Stimulated activated CD4-positive, alpha-beta T cell treated with anti-CD3 and anti-CD28 coated beads, Interleukin-4, amount 100 ng/mL, for 48 hours (primary cell): ENCODE results near the gene FAT2.

Experiments used
- DNase-seq, 2 donors: peaks; one replicate each; pipeline ENCODE4 v3.0.0-alpha.2; 2020; ENCODE audit warnings: low read depth in 2 of 2

Gene FAT2, protein sequence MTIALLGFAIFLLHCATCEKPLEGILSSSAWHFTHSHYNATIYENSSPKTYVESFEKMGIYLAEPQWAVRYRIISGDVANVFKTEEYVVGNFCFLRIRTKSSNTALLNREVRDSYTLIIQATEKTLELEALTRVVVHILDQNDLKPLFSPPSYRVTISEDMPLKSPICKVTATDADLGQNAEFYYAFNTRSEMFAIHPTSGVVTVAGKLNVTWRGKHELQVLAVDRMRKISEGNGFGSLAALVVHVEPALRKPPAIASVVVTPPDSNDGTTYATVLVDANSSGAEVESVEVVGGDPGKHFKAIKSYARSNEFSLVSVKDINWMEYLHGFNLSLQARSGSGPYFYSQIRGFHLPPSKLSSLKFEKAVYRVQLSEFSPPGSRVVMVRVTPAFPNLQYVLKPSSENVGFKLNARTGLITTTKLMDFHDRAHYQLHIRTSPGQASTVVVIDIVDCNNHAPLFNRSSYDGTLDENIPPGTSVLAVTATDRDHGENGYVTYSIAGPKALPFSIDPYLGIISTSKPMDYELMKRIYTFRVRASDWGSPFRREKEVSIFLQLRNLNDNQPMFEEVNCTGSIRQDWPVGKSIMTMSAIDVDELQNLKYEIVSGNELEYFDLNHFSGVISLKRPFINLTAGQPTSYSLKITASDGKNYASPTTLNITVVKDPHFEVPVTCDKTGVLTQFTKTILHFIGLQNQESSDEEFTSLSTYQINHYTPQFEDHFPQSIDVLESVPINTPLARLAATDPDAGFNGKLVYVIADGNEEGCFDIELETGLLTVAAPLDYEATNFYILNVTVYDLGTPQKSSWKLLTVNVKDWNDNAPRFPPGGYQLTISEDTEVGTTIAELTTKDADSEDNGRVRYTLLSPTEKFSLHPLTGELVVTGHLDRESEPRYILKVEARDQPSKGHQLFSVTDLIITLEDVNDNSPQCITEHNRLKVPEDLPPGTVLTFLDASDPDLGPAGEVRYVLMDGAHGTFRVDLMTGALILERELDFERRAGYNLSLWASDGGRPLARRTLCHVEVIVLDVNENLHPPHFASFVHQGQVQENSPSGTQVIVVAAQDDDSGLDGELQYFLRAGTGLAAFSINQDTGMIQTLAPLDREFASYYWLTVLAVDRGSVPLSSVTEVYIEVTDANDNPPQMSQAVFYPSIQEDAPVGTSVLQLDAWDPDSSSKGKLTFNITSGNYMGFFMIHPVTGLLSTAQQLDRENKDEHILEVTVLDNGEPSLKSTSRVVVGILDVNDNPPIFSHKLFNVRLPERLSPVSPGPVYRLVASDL (N-terminal part only)

DNA sequence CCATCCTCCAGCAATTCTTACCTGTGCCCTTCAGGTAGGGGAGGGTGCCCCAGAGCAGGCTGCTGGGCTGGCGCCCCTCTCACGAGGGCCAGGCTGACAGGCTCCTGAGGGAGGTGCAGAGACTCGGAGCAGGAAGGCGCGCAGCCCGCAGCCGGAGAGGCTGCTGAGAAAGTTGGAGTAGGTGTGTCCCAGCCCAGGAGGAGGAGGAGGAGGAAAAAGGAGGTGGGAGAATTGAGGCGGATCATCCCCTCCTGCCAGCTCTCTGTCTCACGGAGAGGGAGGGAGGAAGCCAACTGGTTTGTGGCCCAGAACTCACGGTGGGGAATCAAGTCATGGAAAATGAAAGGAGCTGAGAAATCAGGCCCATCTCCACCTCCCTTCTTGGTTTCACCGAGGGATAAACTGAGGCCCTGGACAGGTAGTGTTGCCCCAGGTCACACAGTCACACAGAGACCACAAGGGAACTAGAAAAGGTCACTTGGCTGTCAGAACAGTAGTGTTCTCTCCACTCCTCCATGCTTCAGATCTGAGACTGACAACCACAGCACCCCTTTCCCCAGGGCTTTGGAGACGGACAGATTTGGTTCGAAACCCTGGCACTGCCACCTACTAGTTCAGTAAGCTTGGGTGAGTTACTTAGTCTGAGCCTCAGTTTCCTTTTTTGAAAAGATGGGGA, at the start of gene FAT2:
Gene FAT2 (minus strand): TSS at position 188 of the 676 bp plus-strand sequence. CDS start 22,400 bp downstream, outside the sequence.
- DNase-seq = no peak

DNA sequence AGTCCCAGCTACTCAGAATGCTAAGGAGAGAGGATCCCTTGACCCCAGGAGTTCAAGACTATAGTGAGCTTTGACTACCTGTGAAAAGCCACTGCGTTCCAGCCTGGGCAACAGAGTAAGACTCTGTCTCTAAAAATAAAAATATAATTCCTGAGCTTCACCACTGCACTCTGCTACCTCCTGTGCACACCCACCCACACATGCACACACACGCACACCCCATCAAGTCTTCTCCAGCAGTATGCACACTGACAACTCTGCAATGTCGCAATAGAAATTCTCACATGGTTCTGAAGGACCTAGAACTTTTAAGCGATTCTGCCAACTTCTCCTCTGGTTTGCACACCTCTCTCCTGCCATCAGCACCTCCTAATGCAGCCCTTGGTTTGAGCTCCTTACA, 47.5 kb upstream of the FAT2 start:
- DNase-seq = no peak

DNA sequence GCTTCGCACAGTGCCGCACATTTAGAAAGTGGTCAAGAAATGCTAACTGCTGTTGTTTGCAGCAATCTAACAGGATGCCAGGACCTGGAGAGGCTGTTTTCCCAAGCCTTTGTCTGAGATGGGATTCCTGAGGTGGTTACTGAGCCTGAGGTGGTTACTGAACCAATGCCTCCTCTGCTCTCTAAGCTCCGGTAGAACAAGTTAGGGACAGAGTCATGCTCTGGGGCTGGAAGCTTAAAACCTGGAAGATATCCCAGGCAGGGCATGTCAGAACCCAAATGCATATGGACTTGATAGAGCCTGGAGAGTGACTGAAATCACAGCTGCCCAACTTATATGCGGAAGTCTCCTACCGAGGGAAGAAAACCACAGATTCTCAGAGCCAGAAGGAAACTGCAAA, 46.5 kb upstream of the FAT2 start:
- no peak for DNase-seq

DNA sequence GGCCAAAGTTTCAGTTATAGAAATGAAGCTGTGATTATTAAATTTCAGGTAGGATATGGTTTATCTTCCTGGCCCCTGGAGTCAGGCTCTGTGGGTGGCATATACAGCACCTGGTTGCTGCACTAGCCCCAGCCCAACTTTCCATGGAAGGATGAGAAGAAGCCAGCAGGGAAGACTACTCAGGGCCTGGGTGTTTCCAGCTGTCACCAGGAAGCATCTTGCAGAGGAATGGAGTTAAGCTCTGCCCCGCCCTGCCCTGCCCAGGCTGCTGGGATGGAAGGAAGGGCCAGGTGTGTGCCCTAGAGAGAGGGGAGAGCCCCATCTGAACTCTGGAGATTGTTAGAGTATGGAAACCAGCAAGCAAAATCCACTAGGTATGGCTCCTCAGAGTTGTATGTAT, 42.8 kb upstream of the FAT2 start:
- DNase-seq = no peak

DNA sequence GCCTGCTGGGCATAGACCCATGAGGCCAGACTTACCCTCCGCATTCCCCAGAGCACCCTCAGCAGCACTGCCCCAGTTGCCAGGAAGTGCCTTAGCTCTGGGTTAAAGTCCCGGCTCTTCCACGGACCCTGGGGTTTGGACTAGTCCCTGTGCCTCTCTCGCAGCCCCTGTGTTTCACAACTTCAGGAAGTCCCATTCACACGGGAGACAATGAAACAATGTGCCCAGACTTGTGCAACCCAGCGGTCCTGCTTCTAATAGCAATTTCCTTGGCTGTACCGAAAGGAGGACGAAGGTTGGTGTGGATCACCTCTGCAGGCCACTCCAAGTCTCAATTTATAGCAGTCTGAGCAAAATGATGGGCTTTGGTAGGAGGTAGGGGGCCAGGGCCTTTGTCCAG, 41.8 kb upstream of the FAT2 start:
- DNase-seq = no peak

DNA sequence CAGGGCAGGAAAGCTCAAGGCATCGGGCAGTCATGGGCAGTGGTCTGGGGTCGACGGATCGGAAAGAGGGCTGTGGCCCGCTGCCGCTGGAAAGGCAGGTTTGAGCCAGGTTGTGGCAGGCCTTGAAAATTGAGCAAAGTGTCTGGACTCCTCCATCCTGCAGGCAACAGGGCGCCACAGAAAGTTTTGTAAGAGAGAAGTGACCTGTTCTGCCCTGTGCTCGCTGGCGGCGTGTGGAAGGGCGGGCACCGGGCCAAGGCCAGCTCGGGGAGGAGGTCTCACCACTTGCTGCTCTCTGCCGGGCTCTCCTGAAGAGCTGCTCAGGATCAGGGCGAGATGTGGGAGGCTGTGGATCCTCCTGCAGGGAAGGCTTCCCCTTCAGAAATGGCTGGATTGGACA, 41.4 kb upstream of the FAT2 start:
- no peak for DNase-seq

DNA sequence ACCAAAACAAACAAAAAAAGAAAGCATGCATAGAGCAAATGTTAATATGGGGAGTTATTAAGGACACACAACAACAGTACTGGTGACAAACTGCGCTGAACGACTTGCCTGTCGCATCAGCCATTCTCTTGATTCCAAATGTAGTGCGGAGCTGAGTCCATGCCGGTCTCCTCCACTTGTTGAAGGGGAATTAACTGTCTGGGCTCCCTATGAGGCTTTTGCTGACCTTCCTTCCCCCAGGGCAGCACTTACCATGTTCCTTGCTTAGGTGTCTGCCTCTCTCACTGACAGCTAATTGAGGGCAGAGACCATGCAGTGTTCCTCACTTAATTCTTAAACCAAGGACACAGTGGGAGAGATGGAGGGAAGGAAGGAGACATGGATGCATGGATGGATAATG, 40.8 kb upstream of the FAT2 start:
- no peak for DNase-seq

DNA sequence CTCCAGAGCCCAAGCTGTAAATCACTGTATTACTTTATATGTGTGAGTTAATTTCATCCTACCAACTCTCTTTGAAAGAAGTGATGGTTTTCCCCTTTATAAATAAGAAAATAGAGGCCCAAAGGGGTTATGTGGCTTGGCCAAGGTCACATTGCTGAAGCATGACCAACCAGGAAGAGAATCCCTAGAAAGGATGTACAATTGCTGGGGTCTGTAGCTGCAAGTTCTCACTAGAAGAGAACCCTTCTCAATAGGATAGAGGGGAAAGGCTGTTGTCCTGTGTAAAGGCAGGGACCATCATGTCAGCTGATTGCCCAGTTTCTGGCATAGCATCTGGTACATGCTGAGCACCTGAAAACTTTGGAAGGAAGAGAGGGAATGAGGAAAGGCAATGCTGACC, 39.0 kb upstream of the FAT2 start:
- no peak for DNase-seq

DNA sequence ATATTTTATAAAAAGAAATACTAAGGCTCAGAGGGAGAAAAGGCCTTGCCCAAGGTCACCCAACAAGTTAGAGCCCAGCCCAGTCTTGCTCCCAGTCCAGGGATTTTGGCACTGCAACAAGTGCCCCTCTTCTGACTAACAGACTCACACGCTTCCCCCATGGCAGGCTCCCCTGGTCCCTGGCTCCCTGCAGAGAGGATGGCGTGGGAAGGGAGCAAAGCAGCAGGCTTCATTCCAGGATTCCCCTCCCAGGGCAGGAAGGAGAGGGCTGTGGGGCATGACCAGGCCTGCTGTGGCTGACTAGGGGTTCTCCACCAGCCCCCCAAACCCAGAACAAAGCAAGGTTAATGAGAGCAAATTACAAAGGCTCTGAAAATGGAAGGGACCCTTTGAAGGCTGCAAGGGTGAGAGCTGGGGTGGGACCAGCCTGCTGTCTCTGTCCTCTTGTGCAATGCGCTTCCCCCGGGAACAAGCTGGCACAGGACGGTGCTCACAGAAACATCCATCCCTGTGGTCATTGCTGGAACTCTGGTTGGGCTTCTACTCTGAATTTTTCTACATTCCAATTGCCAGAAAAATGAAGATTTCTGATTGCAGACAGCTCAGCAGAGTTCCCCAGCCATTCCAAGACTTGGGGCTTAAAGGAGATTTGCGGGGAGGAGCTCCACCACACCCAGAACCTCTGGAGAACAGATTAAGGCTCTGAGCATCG, 37.1 kb upstream of the FAT2 start:
- no peak for DNase-seq

DNA sequence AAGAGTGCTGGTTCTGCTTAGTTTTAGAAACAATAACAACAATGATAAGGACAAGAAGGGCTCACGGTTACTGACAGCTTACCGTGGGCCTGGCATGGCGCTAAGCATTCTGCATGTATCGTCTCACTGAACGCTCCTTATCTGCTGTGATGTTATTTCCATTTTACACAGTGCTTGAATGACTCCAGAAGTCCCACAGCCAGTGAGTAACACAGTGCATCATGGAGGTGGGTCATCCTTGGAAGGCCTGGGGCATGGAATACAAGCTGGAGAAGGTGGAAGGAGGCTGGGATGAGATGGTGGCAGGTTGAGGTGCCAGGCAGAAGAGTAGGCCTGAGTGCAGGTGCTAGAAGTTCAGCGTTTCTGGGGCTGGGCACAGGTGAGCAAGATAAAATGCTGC, 36.5 kb upstream of the FAT2 start:
- no peak for DNase-seq

DNA sequence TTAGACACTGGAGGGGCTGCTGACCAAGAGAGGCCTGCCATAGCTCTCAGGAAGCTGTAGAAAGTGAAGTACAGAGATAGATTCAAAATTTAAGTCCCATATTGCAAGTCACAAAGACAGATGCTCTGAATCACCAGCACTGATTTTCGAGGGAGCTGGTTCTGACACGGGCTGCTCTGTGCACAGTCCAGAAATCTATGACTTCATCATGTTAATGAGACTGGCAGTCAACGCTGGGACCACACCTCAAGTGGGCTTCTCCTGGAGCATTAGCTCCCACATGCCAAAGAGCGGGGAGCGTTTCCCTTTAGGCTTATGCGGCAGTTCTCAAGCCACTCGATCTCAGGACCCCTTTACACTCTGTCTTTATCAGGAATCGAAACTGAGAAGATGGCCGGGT, 34.2 kb upstream of the FAT2 start:
- DNase-seq = no peak

DNA sequence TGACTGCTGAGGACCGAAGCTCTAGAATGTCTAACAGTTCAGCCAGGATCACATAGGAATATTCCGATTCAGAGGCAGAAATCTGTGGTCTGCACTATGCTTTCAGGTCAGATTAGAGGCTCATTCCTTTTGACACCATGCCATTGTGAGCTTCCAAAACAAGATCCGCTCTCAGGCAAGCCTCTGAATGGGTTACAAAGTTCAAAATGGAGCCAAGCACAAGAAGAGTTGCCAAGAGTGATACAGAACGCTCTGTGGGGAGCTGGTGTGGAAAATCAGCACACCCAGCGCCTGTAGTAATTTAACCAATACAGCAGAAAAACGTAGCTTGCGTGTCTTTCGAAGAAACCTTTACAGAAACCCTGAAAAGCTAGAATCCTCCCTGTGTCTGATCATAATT, 33.3 kb upstream of the FAT2 start:
- DNase-seq = no peak

DNA sequence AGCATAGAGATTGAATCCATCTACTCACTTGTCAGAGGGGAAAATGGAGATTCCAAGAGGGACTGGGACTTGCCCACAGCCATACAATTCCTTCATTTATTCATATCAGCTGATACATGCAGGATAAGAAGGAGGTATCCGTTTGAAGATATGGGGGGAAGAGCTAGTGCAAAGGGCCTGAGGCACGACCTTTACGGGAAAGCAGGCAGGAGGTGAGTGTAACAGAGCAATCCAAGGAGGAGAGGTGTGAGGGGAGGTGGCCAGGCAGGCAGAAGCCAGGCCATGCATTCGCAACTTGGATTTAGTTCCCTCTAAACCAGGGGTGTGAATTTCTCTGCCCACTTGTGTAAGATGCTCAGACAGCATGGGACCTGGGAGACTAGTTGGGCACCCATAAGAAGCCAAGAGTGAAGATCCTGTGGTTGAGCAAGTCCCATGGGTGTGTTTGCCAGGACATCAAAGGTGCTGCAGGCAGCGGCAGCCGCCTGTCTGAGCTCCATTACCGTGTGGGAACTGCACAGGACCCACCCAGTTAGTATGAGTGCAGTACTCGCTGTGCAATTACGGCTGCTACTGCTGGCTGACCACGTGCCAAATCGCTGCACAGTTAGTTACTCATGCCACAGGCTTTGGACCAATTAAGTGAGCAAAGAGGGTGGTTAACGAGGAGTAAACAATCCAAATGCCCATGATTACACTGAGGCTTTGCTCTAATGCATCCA, 31.4 kb upstream of the FAT2 start:
- no peak for DNase-seq

DNA sequence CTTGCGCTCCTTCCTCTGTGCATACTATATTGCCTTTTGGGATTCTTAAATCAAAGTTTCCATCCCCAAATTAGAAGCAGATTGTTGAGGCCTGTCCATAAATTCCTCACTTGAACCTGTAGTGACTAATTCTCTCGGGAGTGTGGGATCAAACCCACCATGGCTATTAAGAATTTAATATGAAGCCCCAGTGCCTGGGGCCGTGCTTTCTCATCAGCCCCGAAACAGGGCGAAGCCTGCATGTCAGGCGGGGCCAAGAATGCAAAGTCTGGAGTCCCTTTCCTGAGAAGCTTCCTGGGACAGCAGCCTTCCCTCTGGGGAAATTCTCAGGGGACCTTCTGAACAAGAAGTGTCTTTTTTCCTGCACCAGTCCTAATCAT, 29.3 kb upstream of the FAT2 start:
- no peak for DNase-seq

DNA sequence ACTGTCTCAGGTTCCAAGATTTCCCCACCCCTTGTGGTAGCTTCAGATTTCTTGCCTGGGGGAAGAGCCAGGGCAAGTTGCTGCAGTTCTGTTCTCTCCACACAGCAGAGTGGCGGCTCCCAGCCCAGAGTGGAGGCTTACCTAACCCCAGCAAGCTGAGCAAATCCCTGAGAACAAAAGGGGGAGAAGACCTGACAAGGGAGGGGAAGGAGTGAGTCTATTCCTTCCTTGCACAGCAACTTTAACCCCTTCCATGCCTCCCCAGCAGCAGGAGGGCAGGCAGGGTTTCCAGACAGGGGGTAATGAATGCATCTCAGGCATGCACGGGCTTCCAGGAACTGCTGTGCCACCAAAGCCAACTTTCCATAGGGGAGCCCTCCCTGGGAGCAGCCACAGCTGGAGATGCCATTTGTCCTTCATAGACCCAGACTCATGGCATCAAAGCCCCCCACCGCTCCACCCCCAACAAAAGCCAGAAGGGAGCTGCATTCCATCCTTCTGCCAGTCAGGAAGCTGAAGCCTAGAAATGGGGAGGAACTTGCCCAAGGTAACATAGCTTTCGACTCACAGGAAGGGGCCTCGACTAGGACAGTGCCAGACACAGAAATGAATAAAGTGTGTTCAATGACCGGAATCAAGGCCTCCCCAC, 28.8 kb upstream of the FAT2 start:
- no peak for DNase-seq

DNA sequence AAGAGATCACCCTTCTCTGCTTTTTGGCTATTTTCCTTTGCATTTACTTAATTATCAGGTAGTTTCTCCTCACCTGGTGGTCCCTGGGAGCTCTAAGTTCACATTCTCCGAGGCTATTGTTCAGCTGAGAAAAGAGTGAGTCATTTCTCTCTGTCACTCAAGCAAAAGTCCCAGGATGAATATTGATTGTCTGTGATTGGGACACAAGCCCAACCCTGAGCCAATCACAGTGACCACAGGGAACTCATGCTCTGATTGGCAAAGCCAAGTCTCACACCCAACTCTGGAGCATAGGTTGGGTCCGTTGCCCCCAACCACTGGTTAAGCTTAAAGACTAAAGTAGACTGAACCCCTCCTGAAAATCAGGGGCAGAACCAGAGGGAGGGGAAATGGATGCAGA, 27.8 kb upstream of the FAT2 start:
- DNase-seq = no peak

DNA sequence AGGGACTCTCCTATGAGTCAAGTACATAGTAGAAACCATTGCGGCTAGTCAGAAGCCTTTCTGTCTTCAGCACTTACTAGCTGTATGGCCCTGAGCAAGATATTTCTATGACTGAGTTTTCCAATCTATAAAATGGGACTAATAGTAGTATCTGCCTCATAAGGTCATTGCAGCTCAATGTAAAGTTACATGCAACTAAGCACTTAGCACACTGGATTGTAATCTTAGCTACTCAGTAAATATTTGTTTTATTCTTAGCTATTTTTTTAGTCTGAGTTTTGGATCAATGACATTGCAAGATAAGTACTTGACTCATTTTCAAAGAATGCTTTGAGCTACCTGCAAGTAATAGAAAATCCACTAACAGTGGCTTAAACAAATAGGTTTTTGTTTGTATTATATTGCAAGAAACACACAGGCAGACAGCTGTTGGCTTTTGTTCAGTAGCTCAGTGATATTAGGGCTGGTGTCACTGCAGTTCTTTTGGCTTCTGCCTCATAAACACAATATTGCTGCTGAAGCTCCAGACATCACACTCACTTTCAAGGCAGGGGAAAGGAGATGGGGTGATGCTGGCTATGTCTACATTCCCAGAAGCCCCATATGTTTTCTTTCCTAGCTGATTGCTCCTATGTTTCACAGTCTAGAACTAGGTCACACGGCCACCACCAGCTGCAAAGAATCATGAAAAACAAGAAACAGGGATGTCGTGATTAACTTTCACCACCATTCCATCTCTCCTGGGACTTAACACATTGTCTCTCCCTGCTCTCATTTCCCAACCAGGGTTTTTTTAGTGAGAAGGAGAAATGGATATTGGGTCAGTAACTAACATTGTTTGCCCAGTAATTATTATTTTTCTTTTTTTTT, 26.9 kb upstream of the FAT2 start:
- DNase-seq = no peak

DNA sequence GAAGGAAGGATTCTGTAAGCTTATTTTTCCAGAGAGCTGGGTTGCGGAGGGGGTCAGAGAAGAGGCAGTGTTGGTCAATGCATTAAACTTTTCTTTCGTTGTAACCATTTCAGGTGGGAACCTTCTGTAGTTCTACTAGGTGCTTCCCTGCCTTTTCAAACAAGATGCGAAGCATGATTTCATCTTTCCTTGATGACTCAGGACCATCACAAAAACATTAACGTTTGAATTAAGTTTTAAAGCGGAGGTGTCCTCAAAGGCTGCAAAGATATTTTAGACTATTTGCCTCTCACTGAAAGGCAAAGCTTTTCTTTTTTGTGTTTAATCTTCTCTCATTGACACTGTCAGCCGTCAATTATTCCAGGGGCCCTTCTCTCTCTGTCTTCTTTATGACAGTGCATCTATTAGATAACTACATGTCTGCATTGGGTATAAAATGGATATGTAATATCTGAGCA, 26.3 kb upstream of the FAT2 start:
- DNase-seq = no peak

DNA sequence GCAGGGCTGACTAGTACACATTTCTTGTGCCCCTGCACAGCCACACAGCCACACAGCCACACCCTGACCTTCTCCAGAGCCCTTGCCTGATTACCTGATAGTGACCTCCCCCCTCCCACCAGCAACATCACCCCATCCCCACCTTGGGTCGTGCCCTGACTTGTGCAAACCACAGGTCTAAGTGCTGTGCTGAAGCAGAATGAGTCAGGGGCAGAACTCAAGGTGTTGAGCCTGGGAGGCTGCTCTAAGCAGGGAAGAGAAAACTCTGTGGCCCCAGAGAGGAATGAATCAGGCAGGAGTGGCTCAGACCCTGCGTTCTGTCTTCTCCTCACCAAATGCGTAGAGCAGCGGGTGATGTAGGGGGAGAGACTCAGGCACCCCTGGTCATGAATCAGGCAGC, 24.3 kb upstream of the FAT2 start:
- peak; percentile 4 to 6 for DNase-seq
